Measurements from ENCODE around the gene PA2G4.
"Not testable (repeated sequence)": the region's sequence is repeated elsewhere in the genome, so short reads cannot be mapped to it uniquely, and the experiment has no call there.

Gene PA2G4

GRCh38 chr12:56104109-56104814, at the start of gene PA2G4:
PA2G4 (plus strand) TSS chr12:56104559; CDS start chr12:56104738, 179 bp downstream.
- peak; percentile 97 for DNase-seq

GRCh38 chr12:56059964-56060363, 44.4 kb upstream of the PA2G4 start:
- not testable (repeated sequence) for DNase-seq

- DNase-seq, result no peak
Measured at GRCh38 chr12:56061982-56062381, 42.4 kb upstream of the PA2G4 start.

GRCh38 chr12:56062996-56063395, 41.4 kb upstream of the PA2G4 start:
- no peak for DNase-seq

GRCh38 chr12:56071648-56072047, 32.7 kb upstream of the PA2G4 start:
- DNase-seq, result no peak

GRCh38 chr12:56074396-56074795, 30.0 kb upstream of the PA2G4 start:
- no peak for DNase-seq

GRCh38 chr12:56077966-56078365, 26.4 kb upstream of the PA2G4 start:
- DNase-seq, result not testable (repeated sequence)

- DNase-seq, result no peak
Measured at GRCh38 chr12:56078427-56078826, 25.9 kb upstream of the PA2G4 start.

GRCh38 chr12:56078931-56079722, 25.2 kb upstream of the PA2G4 start:
- DNase-seq, result peak; percentile 54

GRCh38 chr12:56079723-56080555, 24.4 kb upstream of the PA2G4 start, which contains the start of gene ERBB3:
ERBB3 (plus strand) TSS chr12:56080165; CDS start chr12:56080301, 136 bp downstream.
- peak; percentile 73 for DNase-seq

- no peak for DNase-seq
Measured at GRCh38 chr12:56080556-56081138, 23.7 kb upstream of the PA2G4 start.

GRCh38 chr12:56081393-56082347, 22.7 kb upstream of the PA2G4 start:
- DNase-seq, result no peak

GRCh38 chr12:56082382-56082781, 22.0 kb upstream of the PA2G4 start:
- DNase-seq, result no peak

- DNase-seq, result no peak
Measured at GRCh38 chr12:56082967-56083366, 21.4 kb upstream of the PA2G4 start.

- DNase-seq, result no peak
Measured at GRCh38 chr12:56084958-56085543, 19.3 kb upstream of the PA2G4 start.

GRCh38 chr12:56086096-56086495, 18.3 kb upstream of the PA2G4 start:
- DNase-seq, result no peak

- no peak for DNase-seq
Measured at GRCh38 chr12:56086608-56087007, 17.8 kb upstream of the PA2G4 start.

GRCh38 chr12:56087220-56087619, 17.1 kb upstream of the PA2G4 start:
- DNase-seq, result no peak

- no peak for DNase-seq
Measured at GRCh38 chr12:56097738-56098137, 6.6 kb upstream of the PA2G4 start.

GRCh38 chr12:56098592-56098991, 5.8 kb upstream of the PA2G4 start:
- no peak for DNase-seq

GRCh38 chr12:56099787-56100186, 4.6 kb upstream of the PA2G4 start:
- DNase-seq, result no peak

Data from stimulated activated CD4-positive, alpha-beta T cell treated with anti-CD3 and anti-CD28 coated beads, Interleukin-4, amount 100 ng/mL, for 1 hour (primary cell).